HG03354 (cell line): Measurements from ENCODE around the gene HJURP.

Experiments used
- ATAC-seq: cut with Tn5 transposase; IDR thresholded peaks from one replicate; pipeline ENCODE4 v1.9.1; 2021; ENCODE audit warnings: mild to moderate bottlenecking; ENCODE audit not compliant: unreplicated experiment, poor library complexity, severe bottlenecking

The HJURP gene

GRCh38 chr2:233832869-233833311 is 21.4 kb downstream of the HJURP start:
- no peak for ATAC-seq

GRCh38 chr2:233832414-233832813 is 21.9 kb downstream of the HJURP start:
- no peak for ATAC-seq

GRCh38 chr2:233831861-233832260 is 22.5 kb downstream of the HJURP start:
- no peak for ATAC-seq

- no peak for ATAC-seq
Measured at GRCh38 chr2:233831011-233831721, 23.2 kb downstream of the HJURP start.

GRCh38 chr2:233830111-233830802 is 24.1 kb downstream of the HJURP start:
- ATAC-seq, result no peak

- no peak for ATAC-seq
Measured at GRCh38 chr2:233829193-233830110, 24.9 kb downstream of the HJURP start.

GRCh38 chr2:233828546-233829192 is 25.7 kb downstream of the HJURP start:
- ATAC-seq, result no peak

- ATAC-seq, result no peak
Measured at GRCh38 chr2:233824373-233824772, 30.0 kb downstream of the HJURP start.

GRCh38 chr2:233823731-233824121 is 30.6 kb downstream of the HJURP start:
- no peak for ATAC-seq

GRCh38 chr2:233822781-233823730 is 31.3 kb downstream of the HJURP start:
- no peak for ATAC-seq

GRCh38 chr2:233822101-233822771 is 32.1 kb downstream of the HJURP start:
- no peak for ATAC-seq

- no peak for ATAC-seq
Measured at GRCh38 chr2:233821709-233822100, 32.6 kb downstream of the HJURP start.

- ATAC-seq, result no peak
Measured at GRCh38 chr2:233821196-233821595, 33.1 kb downstream of the HJURP start.

- ATAC-seq, result no peak
Measured at GRCh38 chr2:233820774-233821105, 33.6 kb downstream of the HJURP start.

- ATAC-seq, result no peak
Measured at GRCh38 chr2:233819884-233820773, 34.2 kb downstream of the HJURP start.

GRCh38 chr2:233818639-233819621 is 35.4 kb downstream of the HJURP start:
- ATAC-seq, result no peak
